Measurements from ENCODE around the gene RPS6KB1. TPM values are rescaled to one million over a fixed set of nuclear protein-coding genes. Genes with fewer than 3 reads are reported as not detected.
"Not testable (repeated sequence)": the region's sequence is repeated elsewhere in the genome, so short reads cannot be mapped to it uniquely, and the experiment has no call there.

Gene RPS6KB1
- polyA plus RNA-seq, 4 donors: 6.5 to 25.8 (median 9.8) TPM

DNA sequence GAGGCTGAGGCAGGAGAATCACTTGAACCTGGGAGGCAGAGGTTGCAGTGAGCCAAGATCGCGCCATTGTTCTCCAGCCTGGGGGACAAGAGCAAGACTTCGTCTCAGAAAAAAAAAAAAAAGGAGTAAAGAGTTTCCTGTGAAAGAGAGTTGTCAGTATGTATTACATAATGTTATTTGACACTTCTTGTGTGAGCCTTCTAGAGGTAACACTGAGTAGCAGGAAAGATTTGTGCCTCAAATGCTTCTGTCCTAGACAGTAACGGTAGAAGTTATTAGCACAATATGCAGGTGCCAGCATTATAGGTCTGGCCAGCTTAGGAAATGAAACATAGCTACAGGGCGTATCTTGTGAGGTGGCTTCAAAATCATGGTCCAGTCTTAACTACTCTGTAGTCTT, 6.2 kb downstream of the RPS6KB1 start:
- no peak for DNase-seq
- no peak for FAIRE-seq

DNA sequence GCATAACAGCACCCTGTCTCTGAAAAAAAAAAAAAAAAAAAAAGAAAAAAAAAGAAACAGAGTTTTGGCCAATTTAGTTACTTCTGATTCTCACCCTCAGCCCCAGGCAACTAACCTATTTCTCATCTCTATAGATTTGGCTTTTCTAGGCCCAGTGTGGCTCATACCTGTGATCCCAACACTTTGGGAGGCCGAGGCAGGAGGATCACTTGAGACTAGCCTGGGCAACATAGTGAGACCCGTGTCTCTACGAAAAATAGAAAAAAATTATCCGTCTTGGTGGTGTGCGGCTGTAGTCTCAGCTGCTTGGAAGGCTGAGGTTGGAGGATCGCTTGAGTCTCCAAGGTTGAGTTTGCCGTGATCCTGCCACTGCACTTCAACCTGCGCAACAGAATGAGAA, 8.7 kb downstream of the RPS6KB1 start:
- H3K27me3 ChIP-seq (ENCODE audit: control insufficient read depth in 3 of 3, insufficient read depth in 3 of 3, low read length in 3 of 3): no peaks in the 10 kb centered on the region
- H3K9me3 ChIP-seq (ENCODE audit: control insufficient read depth in 2 of 2, insufficient read depth in 1 of 2, low read depth in 1 of 2, low read length in 1 of 2): no peaks in the 10 kb centered on the region
- H3K4me3 ChIP-seq (ENCODE audit: low read depth in 1 of 3, low read length in 3 of 3): no peak overlapping the region
- no peaks in the 10 kb centered on the region for H3K4me1 ChIP-seq (ENCODE audit: control insufficient read depth in 3 of 3, insufficient read depth in 2 of 3, low read depth in 1 of 3, low read length in 2 of 3)
- no peak overlapping the region for H3K27ac ChIP-seq (ENCODE audit: low read depth in 1 of 3, low read length in 2 of 3)
- H3K36me3 ChIP-seq (ENCODE audit: control insufficient read depth in 3 of 3, insufficient read depth in 2 of 3, low read depth in 1 of 3, low read length in 3 of 3): peaks cover 2 to 21% (median 3%) of the 10 kb centered on the region in 3 donors
- DNase-seq (no peak), FAIRE-seq (no peak)
- WGBS, 3 donors: 97 to 98% (median 98%) methylated on average over 8 of the region's 8 CpGs

More for the DNA sequence above, 6.2 kb downstream of the RPS6KB1 start:
- Histone ChIP-seq H3K9me3 (ENCODE audit: control insufficient read depth in 2 of 2, insufficient read depth in 1 of 2, low read depth in 1 of 2, low read length in 1 of 2) (no peaks in the 10 kb centered on the region), H3K27me3 (ENCODE audit: control insufficient read depth in 3 of 3, insufficient read depth in 3 of 3, low read length in 3 of 3) (no peaks in the 10 kb centered on the region), H3K36me3 (ENCODE audit: control insufficient read depth in 3 of 3, insufficient read depth in 2 of 3, low read depth in 1 of 3, low read length in 3 of 3) (peaks cover 2 to 18% (median 3%) of the 10 kb centered on the region in 3 donors), H3K4me3 (ENCODE audit: low read depth in 1 of 3, low read length in 3 of 3) (no peak overlapping the region), H3K27ac (ENCODE audit: low read depth in 1 of 3, low read length in 2 of 3) (no peak overlapping the region), H3K4me1 (ENCODE audit: control insufficient read depth in 3 of 3, insufficient read depth in 2 of 3, low read depth in 1 of 3, low read length in 2 of 3) (peaks cover 0 to 6% (median 0%) of the 10 kb centered on the region in 3 donors)
- 87 to 88% (median 88%) methylated on average over 5 of the region's 5 CpGs for WGBS, 3 donors

DNA sequence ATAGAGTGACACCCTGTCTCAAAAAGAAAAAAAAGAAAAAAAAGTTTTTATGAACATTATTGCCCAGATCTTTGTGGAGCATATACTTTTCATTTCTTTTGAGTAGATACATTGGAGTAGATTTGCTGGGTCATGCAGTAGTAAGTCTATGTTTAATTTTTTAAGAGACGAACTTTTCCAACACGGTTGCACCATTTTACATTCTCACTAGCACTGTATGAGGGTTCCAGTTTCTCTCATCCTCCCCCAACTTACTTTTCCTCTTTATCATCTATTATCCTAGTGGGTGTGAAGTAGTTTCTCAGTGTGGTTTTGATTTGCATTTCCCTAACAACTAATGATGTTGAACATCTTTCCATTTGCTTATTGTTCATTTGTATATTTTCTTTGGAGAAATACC, 10.5 kb downstream of the RPS6KB1 start:
- Histone ChIP-seq H3K27me3 (ENCODE audit: control insufficient read depth in 3 of 3, insufficient read depth in 3 of 3, low read length in 3 of 3) (no peaks in the 10 kb centered on the region), H3K4me3 (ENCODE audit: low read depth in 1 of 3, low read length in 3 of 3) (no peak overlapping the region), H3K4me1 (ENCODE audit: control insufficient read depth in 3 of 3, insufficient read depth in 2 of 3, low read depth in 1 of 3, low read length in 2 of 3) (no peaks in the 10 kb centered on the region), H3K36me3 (ENCODE audit: control insufficient read depth in 3 of 3, insufficient read depth in 2 of 3, low read depth in 1 of 3, low read length in 3 of 3) (peaks cover 2 to 22% (median 4%) of the 10 kb centered on the region in 3 donors), H3K27ac (ENCODE audit: low read depth in 1 of 3, low read length in 2 of 3) (no peak overlapping the region), H3K9me3 (ENCODE audit: control insufficient read depth in 2 of 2, insufficient read depth in 1 of 2, low read depth in 1 of 2, low read length in 1 of 2) (no peaks in the 10 kb centered on the region)
- DNase-seq (no peak), FAIRE-seq (no peak)
- 73 to 95% (median 88%) methylated on average over 2 of the region's 2 CpGs for WGBS, 3 donors

DNA sequence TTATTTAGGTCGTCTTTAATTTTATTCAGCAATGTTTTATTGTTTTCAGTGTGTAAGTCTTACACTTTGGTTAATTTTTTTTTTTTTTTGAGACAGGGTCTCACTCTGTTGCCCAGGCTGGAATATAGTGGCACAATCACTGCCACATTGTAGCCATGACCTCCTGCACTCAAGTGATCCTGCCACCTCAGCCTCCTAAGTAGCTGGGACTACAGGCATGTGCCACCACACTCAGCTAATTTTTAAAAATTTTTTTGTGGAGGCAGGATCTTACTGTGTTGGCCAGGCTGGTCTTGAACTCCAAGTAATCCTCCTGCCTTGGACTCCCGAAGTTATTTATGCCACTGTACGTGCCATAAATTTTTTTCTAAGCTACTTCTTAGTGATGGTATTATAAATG, 14.5 kb downstream of the RPS6KB1 start:
- H3K9me3 ChIP-seq (ENCODE audit: control insufficient read depth in 2 of 2, insufficient read depth in 1 of 2, low read depth in 1 of 2, low read length in 1 of 2): no peaks in the 10 kb centered on the region
- whole genome bisulfite sequencing, 3 donors: 84 to 91% (median 90%) methylated on average over 3 of the region's 3 CpGs
- FAIRE-seq: no peak

DNA sequence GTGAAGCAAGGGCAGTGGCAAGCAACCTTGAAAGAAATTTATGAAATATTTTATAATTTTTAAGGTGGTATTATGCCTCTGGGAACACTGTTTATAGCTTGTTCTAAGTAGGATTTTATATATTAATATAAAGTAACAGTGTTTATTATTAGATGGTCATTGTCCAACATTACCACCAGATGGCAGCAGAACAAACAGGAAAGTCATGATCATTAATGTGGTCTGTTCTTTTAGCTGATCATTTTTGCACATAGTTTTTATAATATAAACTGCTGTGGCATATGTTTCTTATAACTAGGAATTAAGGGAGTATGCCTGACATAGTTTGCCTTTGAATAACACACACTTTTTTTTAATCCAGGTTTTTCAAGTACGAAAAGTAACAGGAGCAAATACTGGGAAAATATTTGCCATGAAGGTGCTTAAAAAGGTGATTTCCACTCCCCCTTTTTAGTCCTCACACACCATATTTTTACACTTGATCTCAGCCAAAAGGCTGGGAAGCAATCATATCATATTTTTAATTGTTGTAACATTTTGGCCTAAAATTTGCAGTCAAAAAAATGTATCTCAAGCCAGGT, 21.4 kb downstream of the RPS6KB1 start:
- Histone ChIP-seq H3K36me3 (ENCODE audit: control insufficient read depth in 3 of 3, insufficient read depth in 2 of 3, low read depth in 1 of 3, low read length in 3 of 3) (peaks cover 6 to 49% (median 10%) of the 10 kb centered on the region in 3 donors), H3K4me3 (ENCODE audit: low read depth in 1 of 3, low read length in 3 of 3) (no peak overlapping the region), H3K27ac (ENCODE audit: low read depth in 1 of 3, low read length in 2 of 3) (no peak overlapping the region), H3K9me3 (ENCODE audit: control insufficient read depth in 2 of 2, insufficient read depth in 1 of 2, low read depth in 1 of 2, low read length in 1 of 2) (no peaks in the 10 kb centered on the region), H3K4me1 (ENCODE audit: control insufficient read depth in 3 of 3, insufficient read depth in 2 of 3, low read depth in 1 of 3, low read length in 2 of 3) (no peaks in the 10 kb centered on the region), H3K27me3 (ENCODE audit: control insufficient read depth in 3 of 3, insufficient read depth in 3 of 3, low read length in 3 of 3) (no peaks in the 10 kb centered on the region)
- WGBS, 3 donors: 76 to 100% (median 88%) methylated on average over 1 of the region's 1 CpG
- FAIRE-seq: peak; percentile 64
- DNase-seq: peak; percentile 46 to 50

More for the DNA sequence above, 14.5 kb downstream of the RPS6KB1 start:
- Histone ChIP-seq H3K4me1 (ENCODE audit: control insufficient read depth in 3 of 3, insufficient read depth in 2 of 3, low read depth in 1 of 3, low read length in 2 of 3) (no peaks in the 10 kb centered on the region), H3K4me3 (ENCODE audit: low read depth in 1 of 3, low read length in 3 of 3) (no peak overlapping the region), H3K27ac (ENCODE audit: low read depth in 1 of 3, low read length in 2 of 3) (no peak overlapping the region), H3K36me3 (ENCODE audit: control insufficient read depth in 3 of 3, insufficient read depth in 2 of 3, low read depth in 1 of 3, low read length in 3 of 3) (peaks cover 0 to 22% (median 5%) of the 10 kb centered on the region in 3 donors), H3K27me3 (ENCODE audit: control insufficient read depth in 3 of 3, insufficient read depth in 3 of 3, low read length in 3 of 3) (no peaks in the 10 kb centered on the region)
- DNase-seq: no peak

DNA sequence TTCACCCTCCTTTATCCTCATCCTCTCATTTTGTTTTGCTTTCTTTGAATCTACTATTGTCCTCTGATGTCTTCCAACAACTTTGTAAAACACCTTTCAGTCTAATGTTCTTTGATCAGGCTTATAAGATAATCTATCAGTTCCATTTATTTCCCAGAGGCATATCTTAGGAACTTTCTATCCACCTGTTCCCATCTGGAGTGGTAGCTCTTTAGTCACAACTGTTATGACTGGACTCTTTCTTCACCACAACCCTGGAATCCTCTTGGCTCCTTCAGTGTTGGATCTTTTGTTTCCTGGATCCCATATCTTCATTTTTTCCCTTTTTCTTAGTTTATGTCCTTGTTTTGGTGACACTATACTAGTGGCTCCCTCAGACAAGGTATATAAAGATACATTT, 23.5 kb downstream of the RPS6KB1 start:
- no peak overlapping the region for H3K27ac ChIP-seq (ENCODE audit: low read depth in 1 of 3, low read length in 2 of 3)
- peaks cover 8 to 56% (median 11%) of the 10 kb centered on the region in 3 donors for H3K36me3 ChIP-seq (ENCODE audit: control insufficient read depth in 3 of 3, insufficient read depth in 2 of 3, low read depth in 1 of 3, low read length in 3 of 3)
- H3K27me3 ChIP-seq (ENCODE audit: control insufficient read depth in 3 of 3, insufficient read depth in 3 of 3, low read length in 3 of 3): no peaks in the 10 kb centered on the region
- no peaks in the 10 kb centered on the region for H3K9me3 ChIP-seq (ENCODE audit: control insufficient read depth in 2 of 2, insufficient read depth in 1 of 2, low read depth in 1 of 2, low read length in 1 of 2)
- no peak overlapping the region for H3K4me3 ChIP-seq (ENCODE audit: low read depth in 1 of 3, low read length in 3 of 3)
- FAIRE-seq (no peak), DNase-seq (no peak)
- no peaks in the 10 kb centered on the region for H3K4me1 ChIP-seq (ENCODE audit: control insufficient read depth in 3 of 3, insufficient read depth in 2 of 3, low read depth in 1 of 3, low read length in 2 of 3)

DNA sequence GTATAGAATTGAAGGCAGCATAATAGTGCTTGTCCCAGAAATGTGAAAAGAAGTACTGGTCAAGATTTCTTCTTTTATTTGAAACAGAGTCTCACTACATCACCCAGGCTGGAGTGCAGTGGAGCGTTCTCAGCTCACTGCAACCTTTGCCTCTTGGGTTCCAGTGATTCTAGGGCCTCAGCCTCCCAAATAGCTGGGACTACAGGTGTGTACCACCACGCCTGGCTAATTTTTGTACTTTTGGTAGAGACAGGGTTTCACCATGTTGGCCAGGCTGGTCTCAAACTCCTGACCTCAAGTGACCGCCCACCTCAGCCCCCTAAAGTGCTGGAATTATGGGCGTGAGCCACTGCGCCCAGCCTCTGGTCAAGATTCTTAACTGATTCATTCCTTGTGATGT, 27.7 kb downstream of the RPS6KB1 start:
- not testable (repeated sequence) for H3K4me1 ChIP-seq (ENCODE audit: control insufficient read depth in 3 of 3, insufficient read depth in 2 of 3, low read depth in 1 of 3, low read length in 2 of 3); H3K27ac ChIP-seq (ENCODE audit: low read depth in 1 of 3, low read length in 2 of 3); H3K27me3 ChIP-seq (ENCODE audit: control insufficient read depth in 3 of 3, insufficient read depth in 3 of 3, low read length in 3 of 3); H3K9me3 ChIP-seq (ENCODE audit: control insufficient read depth in 2 of 2, insufficient read depth in 1 of 2, low read depth in 1 of 2, low read length in 1 of 2); FAIRE-seq; DNase-seq; H3K4me3 ChIP-seq (ENCODE audit: low read depth in 1 of 3, low read length in 3 of 3)
- WGBS, 3 donors: 97 to 99% (median 97%) methylated on average over 5 of the region's 5 CpGs
- H3K36me3 ChIP-seq (ENCODE audit: control insufficient read depth in 3 of 3, insufficient read depth in 2 of 3, low read depth in 1 of 3, low read length in 3 of 3): peaks cover 8 to 60% (median 8%) of the 10 kb centered on the region in 3 donors

DNA sequence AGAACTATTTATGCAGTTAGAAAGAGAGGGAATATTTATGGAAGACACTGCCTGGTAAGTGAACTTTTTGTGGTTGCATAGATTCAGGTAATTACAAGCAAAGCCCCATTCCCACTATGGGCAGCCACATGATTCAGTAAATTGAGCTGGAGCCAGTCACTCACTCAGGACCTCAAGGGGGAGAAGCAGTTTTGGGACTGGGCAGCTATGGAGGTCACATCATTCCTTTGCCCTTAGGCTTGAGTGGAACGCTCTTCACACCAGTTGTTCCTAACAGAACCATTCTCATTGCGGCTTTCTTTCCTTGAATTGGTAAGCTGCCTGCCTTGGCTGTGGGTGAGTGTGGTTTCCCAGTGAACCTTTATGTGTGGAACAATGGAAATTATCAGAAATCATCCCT, 37.2 kb downstream of the RPS6KB1 start:
- 98 to 100% (median 100%) methylated on average over 2 of the region's 2 CpGs for WGBS, 3 donors
- not testable (repeated sequence) for H3K27ac ChIP-seq (ENCODE audit: low read depth in 1 of 3, low read length in 2 of 3); H3K27me3 ChIP-seq (ENCODE audit: control insufficient read depth in 3 of 3, insufficient read depth in 3 of 3, low read length in 3 of 3); H3K4me3 ChIP-seq (ENCODE audit: low read depth in 1 of 3, low read length in 3 of 3); H3K4me1 ChIP-seq (ENCODE audit: control insufficient read depth in 3 of 3, insufficient read depth in 2 of 3, low read depth in 1 of 3, low read length in 2 of 3); DNase-seq; H3K9me3 ChIP-seq (ENCODE audit: control insufficient read depth in 2 of 2, insufficient read depth in 1 of 2, low read depth in 1 of 2, low read length in 1 of 2); FAIRE-seq
- H3K36me3 ChIP-seq (ENCODE audit: control insufficient read depth in 3 of 3, insufficient read depth in 2 of 3, low read depth in 1 of 3, low read length in 3 of 3): peaks cover 4 to 34% (median 11%) of the 10 kb centered on the region in 3 donors

DNA sequence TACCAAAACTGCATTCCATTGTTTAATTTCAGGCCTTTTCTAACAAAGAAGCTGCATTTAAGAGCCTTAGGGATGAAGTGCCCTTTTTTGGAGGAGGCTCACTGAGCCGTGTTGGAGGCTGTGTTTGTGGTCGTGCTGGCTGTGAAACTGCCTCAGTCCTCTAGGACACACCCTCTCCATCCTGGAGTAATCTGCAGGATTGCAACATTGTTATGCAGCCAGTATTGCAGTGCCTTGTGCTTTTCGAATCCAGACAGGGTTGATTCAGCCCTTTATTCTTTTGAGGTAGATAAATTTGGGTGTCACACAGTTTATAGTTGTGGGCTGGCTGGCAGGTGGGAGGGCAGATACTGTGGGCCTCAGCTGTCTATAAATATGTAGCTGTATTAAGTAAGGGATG, 37.8 kb downstream of the RPS6KB1 start:
- not testable (repeated sequence) for H3K27me3 ChIP-seq (ENCODE audit: control insufficient read depth in 3 of 3, insufficient read depth in 3 of 3, low read length in 3 of 3); H3K9me3 ChIP-seq (ENCODE audit: control insufficient read depth in 2 of 2, insufficient read depth in 1 of 2, low read depth in 1 of 2, low read length in 1 of 2); H3K27ac ChIP-seq (ENCODE audit: low read depth in 1 of 3, low read length in 2 of 3); DNase-seq; H3K4me3 ChIP-seq (ENCODE audit: low read depth in 1 of 3, low read length in 3 of 3); H3K4me1 ChIP-seq (ENCODE audit: control insufficient read depth in 3 of 3, insufficient read depth in 2 of 3, low read depth in 1 of 3, low read length in 2 of 3); FAIRE-seq
- H3K36me3 ChIP-seq (ENCODE audit: control insufficient read depth in 3 of 3, insufficient read depth in 2 of 3, low read depth in 1 of 3, low read length in 3 of 3): peaks cover 4 to 37% (median 7%) of the 10 kb centered on the region in 3 donors
- 59 to 70% (median 69%) methylated on average over 3 of the region's 3 CpGs for WGBS, 3 donors
